Measurements from ENCODE around the gene CHST11. TPM values are rescaled to one million over a fixed set of nuclear protein-coding genes. Genes with fewer than 3 reads are reported as not detected.

The CHST11 gene
- total and polyA plus RNA-seq, 9 of the 15 experiments (the other 6 are each of a cell fraction or from before 2014, with no cell fraction given) = 2.3 to 38.7 (median 15.0) TPM

DNA sequence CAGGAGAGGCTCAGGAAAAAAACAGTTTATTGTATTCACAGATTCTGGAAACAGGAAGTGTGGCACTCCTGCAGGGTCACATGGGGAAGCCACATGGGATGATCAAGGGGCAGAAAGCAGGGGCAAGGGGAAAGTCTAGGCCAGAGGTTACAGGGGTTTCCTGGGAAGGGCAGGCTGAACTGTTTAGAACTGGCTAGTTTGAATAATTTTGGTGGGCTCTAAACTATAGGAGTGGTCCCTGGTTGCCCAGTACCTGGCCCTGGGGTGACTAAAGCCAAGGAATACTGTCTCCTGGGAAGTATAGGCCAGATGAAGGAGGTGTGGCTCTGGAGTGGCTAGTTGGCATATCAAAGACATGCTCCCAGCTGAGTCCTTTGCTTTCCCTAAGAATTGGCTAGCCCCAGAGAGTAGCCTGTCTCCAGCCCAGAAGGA, 332.1 kb downstream of the CHST11 start (continued):
- no peak for TF ChIP-seq DNMT1 (IDR thresholded peaks at IDR 0.05)
- TF ChIP-seq ILF3 (IDR thresholded peaks at IDR 0.05; ENCODE audit: borderline replicate concordance) = no peak
- TF ChIP-seq USF1 (CRISPR knock-in tag; IDR thresholded peaks at IDR 0.05) = peak; percentile 65
- no peak for TF ChIP-seq ZNF644 (tag; IDR thresholded peaks at IDR 0.05; ENCODE audit: low read depth)
- no peak for TF ChIP-seq ZNF511 (CRISPR knock-in tag; IDR thresholded peaks at IDR 0.05)
- TF ChIP-seq STAG1 (CRISPR knock-in tag; IDR thresholded peaks at IDR 0.05; ENCODE audit: borderline replicate concordance) = no peak
- TF ChIP-seq MIER1 (IDR thresholded peaks at IDR 0.05; ENCODE audit: low read depth) = no peak

DNA sequence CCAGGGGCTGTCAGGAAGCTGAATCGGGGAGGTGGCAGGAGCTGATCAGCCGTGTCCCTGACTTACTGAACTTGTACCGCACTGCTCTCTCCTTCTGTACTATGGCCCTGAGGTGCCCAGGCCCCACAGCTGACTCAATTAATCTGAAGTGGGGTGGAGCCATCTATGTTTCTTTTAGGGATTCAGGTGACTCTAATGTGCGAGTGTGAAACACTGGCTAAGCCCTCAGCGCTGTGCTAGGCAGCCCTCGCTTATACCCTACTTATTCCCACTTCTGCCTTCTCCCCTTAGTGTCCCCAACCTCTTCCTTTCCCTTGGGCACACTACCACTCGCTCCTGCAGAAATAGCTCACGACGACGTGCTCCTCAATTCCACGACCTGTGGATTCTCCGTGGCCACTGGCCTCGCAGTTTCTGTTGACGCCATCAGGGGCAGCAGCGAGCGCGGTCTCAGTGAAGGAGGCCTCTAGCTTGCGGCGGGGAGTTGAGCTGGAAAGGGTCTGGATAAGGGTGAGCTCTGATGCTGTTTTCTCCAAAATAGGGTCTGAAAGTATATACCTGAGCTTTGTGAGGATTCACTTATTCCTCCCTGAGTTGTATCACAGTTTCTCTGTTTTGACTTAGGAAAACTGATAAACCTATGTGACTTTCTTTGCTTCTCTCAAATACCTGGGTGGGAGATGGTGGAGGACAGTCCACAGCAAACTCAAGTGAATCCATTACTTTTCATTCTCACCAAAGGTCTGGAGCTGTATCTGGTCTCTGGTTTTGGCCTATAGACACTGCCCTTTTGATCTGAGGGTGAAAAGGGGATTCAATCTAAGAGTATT, 333.8 kb downstream of the CHST11 start:
- peak overlapping the region; percentile 89 for H2AFZ ChIP-seq (ENCODE audit: low read depth, low read length)
- BruUV-seq (replicated peaks) = no TSS peak
- CTCF ChIA-PET (ENCODE audit: low intra/inter-chr PET ratio) = no interaction called here
- TF ChIP-seq, protein P1, sequence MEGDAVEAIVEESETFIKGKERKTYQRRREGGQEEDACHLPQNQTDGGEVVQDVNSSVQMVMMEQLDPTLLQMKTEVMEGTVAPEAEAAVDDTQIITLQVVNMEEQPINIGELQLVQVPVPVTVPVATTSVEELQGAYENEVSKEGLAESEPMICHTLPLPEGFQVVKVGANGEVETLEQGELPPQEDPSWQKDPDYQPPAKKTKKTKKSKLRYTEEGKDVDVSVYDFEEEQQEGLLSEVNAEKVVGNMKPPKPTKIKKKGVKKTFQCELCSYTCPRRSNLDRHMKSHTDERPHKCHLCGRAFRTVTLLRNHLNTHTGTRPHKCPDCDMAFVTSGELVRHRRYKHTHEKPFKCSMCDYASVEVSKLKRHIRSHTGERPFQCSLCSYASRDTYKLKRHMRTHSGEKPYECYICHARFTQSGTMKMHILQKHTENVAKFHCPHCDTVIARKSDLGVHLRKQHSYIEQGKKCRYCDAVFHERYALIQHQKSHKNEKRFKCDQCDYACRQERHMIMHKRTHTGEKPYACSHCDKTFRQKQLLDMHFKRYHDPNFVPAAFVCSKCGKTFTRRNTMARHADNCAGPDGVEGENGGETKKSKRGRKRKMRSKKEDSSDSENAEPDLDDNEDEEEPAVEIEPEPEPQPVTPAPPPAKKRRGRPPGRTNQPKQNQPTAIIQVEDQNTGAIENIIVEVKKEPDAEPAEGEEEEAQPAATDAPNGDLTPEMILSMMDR (IDR thresholded peaks at IDR 0.05 in 2 of 3, conservative IDR thresholded peaks at IDR 0.05 in 1 of 3; ENCODE audit: insufficient read depth in 2 of 3, low read depth in 1 of 3, low read length in 3 of 3) = peak; percentile 73 to 95 (median 78)
- TF ChIP-seq RAD21 (CRISPR knock-in tag; conservative IDR thresholded peaks at IDR 0.05 in 1 of 2, IDR thresholded peaks at IDR 0.05 in 1 of 2) (peak in 1 of 2 experiments; percentile 44; a peak in 3 of 4 replicates), SAFB (IDR thresholded peaks at IDR 0.05; ENCODE audit: borderline replicate concordance, low read depth, low read length) (0 out of 2 replicates have a peak, but pooled peaks have one; percentile 44), ZNF444 (CRISPR knock-in tag; IDR thresholded peaks at IDR 0.05) (no peak), FOXK1 (CRISPR knock-in tag; IDR thresholded peaks at IDR 0.05; ENCODE audit: borderline replicate concordance) (no peak), CXXC5 (CRISPR knock-in tag; IDR thresholded peaks at IDR 0.05) (peak; percentile 9; the same call in 1 of the 2 replicates), MBD2 (IDR thresholded peaks at IDR 0.05; ENCODE audit: borderline replicate concordance, low read depth) (no peak), JUND (IDR thresholded peaks at IDR 0.05; ENCODE audit: borderline replicate concordance, low read depth, low read length) (peak; percentile 31; the same call in 1 of the 2 replicates), JUND (tag; IDR thresholded peaks at IDR 0.05; ENCODE audit: borderline replicate concordance, low read depth, low read length) (no peak; the same call in 2 of the 3 replicates)

More for the DNA sequence above, 333.8 kb downstream of the CHST11 start:
- peak; percentile 88 for FAIRE-seq
- in situ Hi-C loops (cut with MboI) (no loop called here), intact Hi-C loops (cut with micrococcal nuclease) (no loop called here)
- POLR2A ChIA-PET = interaction anchor here (0.6 to 1.0 kb wide), 3 partner anchors 9 to 110 kb away, joined by 3 to 4 read pairs (median 4); no protein-coding TSS in a partner anchor
- H3K4me3 ChIP-seq = no peak overlapping the region
- H3K9ac ChIP-seq (ENCODE audit: insufficient read depth in 1 of 2, low read depth in 2 of 2, low read length in 2 of 2) = peak overlapping the region in 1 of 2 experiments; percentile 53; a peak in 1 of 4 replicates
- no peaks in the 10 kb centered on the region for H3K79me2 ChIP-seq (ENCODE audit: control insufficient read depth, insufficient read depth, low read length)
- H3K9me3 ChIP-seq (replicated peaks; ENCODE audit: control insufficient read depth, insufficient read depth, low read depth, low read length) = no peaks in the 10 kb centered on the region
- peak overlapping the region; percentile 66 for H3K4me2 ChIP-seq (ENCODE audit: insufficient read depth, low read length)
- ATAC-seq = peak; percentile 90
- no peaks in the 10 kb centered on the region for H4K20me1 ChIP-seq (replicated peaks; ENCODE audit: control insufficient read depth, insufficient read depth, low read length)
- no peak overlapping the region; the same call in 2 of the 3 replicates for H3K27ac ChIP-seq (ENCODE audit: extremely low read depth, low read depth, low read length)
- peaks cover 9 to 29% of the 10 kb centered on the region in 2 experiments; a peak in 3 of 5 replicates for H3K4me1 ChIP-seq (replicated peaks in 1 of 2; ENCODE audit: control insufficient read depth in 2 of 2, insufficient read depth in 2 of 2, low read length in 2 of 2)
- no peaks in the 10 kb centered on the region for H3K9me1 ChIP-seq (ENCODE audit: control insufficient read depth, insufficient read depth, low read length)
- 0 out of 5 replicates have a peak, but pooled peaks cover 0 to 2% of the 10 kb centered on the region in 2 experiments for H3K27me3 ChIP-seq (ENCODE audit: control insufficient read depth in 2 of 2, insufficient read depth in 2 of 2, low read length in 2 of 2)
- 30% methylated on average over 19 of the region's 19 CpGs for WGBS (ENCODE audit: insufficient coverage, low coverage, missing lambda C conversion rate)
- no peaks in the 10 kb centered on the region for H3K36me3 ChIP-seq (ENCODE audit: control insufficient read depth, insufficient read depth, low read length)
- DNase-seq (ENCODE audit: extremely low read depth in 1 of 4, low spot score in 3 of 4) = peak; percentile 46 to 75 (median 58)
